ENCODE measurements around the gene SLC1A2. TPM values are rescaled to one million over a fixed set of nuclear protein-coding genes. Genes with fewer than 3 reads are reported as not detected.
A peak's percentile ranks its signal among the peaks of the same experiment; 100 is the strongest.

SLC1A2 gene
- total and polyA plus RNA-seq, 2 of the 4 experiments (the other 2 are of a cell fraction): 0.15 to 0.54 TPM

GRCh38 chr11:35352077-35352888 is 67.1 kb downstream of the SLC1A2 start:
- CTCF ChIA-PET: interaction anchor here (1.7 kb wide), 1 partner anchor 47 kb away, joined by 4 read pairs; no protein-coding TSS in a partner anchor
- in situ Hi-C loops (cut with MboI; ENCODE audit: low sequenced_read_pairs) (no loop called here), dilution Hi-C loops (cut with HindIII; ENCODE audit: low sequenced_read_pairs, unreplicated experiment) (no loop called here), intact Hi-C loops (cut with micrococcal nuclease) (no loop called here)
- Histone ChIP-seq H2BK5ac (ENCODE audit: low read depth, low read length, poor library complexity, severe bottlenecking) (peak overlapping the region; percentile 36), H4K20me1 (ENCODE audit: insufficient read depth, low read length) (no peaks in the 10 kb centered on the region), H4K91ac (ENCODE audit: insufficient read depth, low read depth, low read length) (0 out of 2 replicates have a peak overlapping the region, but pooled peaks have one; percentile 11), H4K8ac (ENCODE audit: low read depth in 2 of 2, low read length in 2 of 2) (no peak overlapping the region), H3K4me1 (ENCODE audit: control insufficient read depth, insufficient read depth, low read length) (peaks cover 18% of the 10 kb centered on the region), H2AK5ac (ENCODE audit: low read depth, low read length) (peak overlapping the region; percentile 13; the same call in 1 of the 2 replicates), H3K9me3 (ENCODE audit: control insufficient read depth, insufficient read depth, low read length) (no peaks in the 10 kb centered on the region), H3K4ac (ENCODE audit: low read depth, low read length) (peak overlapping the region; percentile 14), H3K56ac (ENCODE audit: extremely low read depth, insufficient read depth, low read length) (no peak overlapping the region), H3K4me3 (ENCODE audit: insufficient read depth, low read depth, low read length) (no peak overlapping the region), H2BK20ac (ENCODE audit: low read depth, low read length) (0 out of 2 replicates have a peak overlapping the region, but pooled peaks have one; percentile 38), H2AFZ (replicated peaks; ENCODE audit: low read length, poor library complexity) (peak overlapping the region; percentile 47), H3K14ac (replicated peaks; ENCODE audit: low read depth, low read length) (peak overlapping the region; percentile 60; the same call in 1 of the 2 replicates), H3K79me1 (ENCODE audit: low read depth in 1 of 2, low read length in 2 of 2) (no peaks in the 10 kb centered on the region), H3K9me1 (ENCODE audit: insufficient read depth, low read length) (peaks cover 6% of the 10 kb centered on the region), H3K4me2 (ENCODE audit: low read depth, low read length) (peak overlapping the region; percentile 27; the same call in 1 of the 2 replicates), H2BK120ac (ENCODE audit: low read depth, low read length) (peak overlapping the region; percentile 20; the same call in 1 of the 2 replicates), H3K18ac (ENCODE audit: low read depth, low read length) (no peak overlapping the region), H3K27me3 (ENCODE audit: control insufficient read depth, insufficient read depth, low read length) (no peaks in the 10 kb centered on the region), H4K5ac (ENCODE audit: low read depth, low read length) (peak overlapping the region; percentile 33; the same call in 1 of the 2 replicates), H2AK9ac (replicated peaks; ENCODE audit: low read depth, low read length, poor library complexity) (no peak overlapping the region), H3K36me3 (ENCODE audit: control insufficient read depth, insufficient read depth, low read length) (no peaks in the 10 kb centered on the region), H3K9ac (ENCODE audit: low read depth, low read length) (no peak overlapping the region), H2BK15ac (ENCODE audit: low read depth, low read length) (peak overlapping the region; percentile 18; the same call in 1 of the 3 replicates), H3K23ac (ENCODE audit: low read depth, low read length) (no peak overlapping the region; the same call in 1 of the 2 replicates), H3K27ac (ENCODE audit: insufficient read depth, low read length) (peak overlapping the region; percentile 31)
- WGBS, 2 experiments (ENCODE audit: extremely low coverage in 2 of 2, insufficient read length in 1 of 2): 70% methylated on average over 2 of the region's 3 CpGs; no CpG with 5 or more reads in 1 of the 2 experiments
- peak; percentile 84 for DNase-seq
- POLR2A ChIA-PET (ENCODE audit: unreplicated experiment): no interaction called here
- BruUV-seq (replicated peaks): no TSS peak
- TF ChIP-seq MAFK (IDR thresholded peaks at IDR 0.05; ENCODE audit: low read depth, low read length) (peak; percentile 48), MXI1 (IDR thresholded peaks at IDR 0.05; ENCODE audit: borderline replicate concordance, low read depth, low read length) (no peak), RAD21 (IDR thresholded peaks at IDR 0.05; ENCODE audit: low read length) (no peak)
- peak; percentile 69 for ATAC-seq (ENCODE audit: low read depth)

Measured in IMR-90 (cell line).